ENCODE results near the gene CADPS. TPM values are rescaled to one million over a fixed set of nuclear protein-coding genes. Genes with fewer than 3 reads are reported as not detected.

Gene CADPS
- total RNA-seq, 4 donors from 2014 or later = 0.09 to 4.4 (median 1.6) TPM; not detected in 1

- no peak for TF ChIP-seq CTCF (IDR thresholded peaks at IDR 0.05)
- no peak for ATAC-seq (ENCODE audit: low FRiP score)
- no peak for DNase-seq (ENCODE audit: low spot score)
These were observed 303.3 kb downstream of the CADPS start for GRCh38 chr3:62571916-62572315.

DNA sequence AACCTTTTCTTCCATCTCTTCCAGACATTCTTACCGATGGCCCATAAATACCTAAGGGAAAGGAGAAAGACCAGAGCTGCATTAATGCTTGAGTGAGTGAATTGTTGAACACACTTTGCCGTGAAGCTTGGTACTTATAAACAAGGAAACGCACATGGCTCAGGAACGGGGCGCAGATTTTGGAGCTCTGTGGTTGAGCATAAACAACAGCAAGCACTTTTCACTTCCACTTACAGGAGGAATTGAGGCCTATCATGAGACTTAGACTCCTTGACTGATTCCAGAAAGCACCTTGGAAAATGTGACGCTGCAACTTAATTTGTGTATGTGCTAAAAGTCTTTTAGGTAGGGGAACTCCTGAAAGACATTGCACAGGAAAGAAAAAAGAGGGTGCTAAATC lies 304.3 kb downstream of the CADPS start:
- DNase-seq (ENCODE audit: low spot score) (no peak), ATAC-seq (ENCODE audit: low FRiP score) (no peak)
- TF ChIP-seq CTCF (IDR thresholded peaks at IDR 0.05) = no peak

DNA sequence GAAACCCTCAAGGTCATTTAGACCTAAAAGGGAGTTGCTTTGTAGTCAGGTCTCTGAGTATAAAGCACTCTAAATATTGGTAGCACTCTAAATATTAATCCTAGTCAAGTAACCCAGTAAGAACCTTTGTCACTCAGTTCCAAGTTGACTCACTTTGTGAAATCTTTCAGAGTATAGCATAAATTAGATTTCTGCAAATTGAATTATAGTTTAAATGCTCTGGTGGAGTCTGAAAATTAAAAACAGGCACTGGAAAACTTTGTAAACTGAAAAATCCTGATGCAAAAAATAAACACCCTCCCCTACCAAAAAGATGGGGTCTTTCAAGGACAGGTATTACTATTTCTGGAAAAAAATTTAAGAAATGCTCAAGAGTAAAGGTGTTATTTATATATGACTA lies 305.6 kb downstream of the CADPS start:
- no peak for TF ChIP-seq CTCF (IDR thresholded peaks at IDR 0.05)
- no peak for ATAC-seq (ENCODE audit: low FRiP score)
- DNase-seq (ENCODE audit: low spot score) = no peak

GRCh38 chr3:62567097-62568021 lies 307.9 kb downstream of the CADPS start:
- ATAC-seq (ENCODE audit: low FRiP score) = peak; percentile 95
- no peak for DNase-seq (ENCODE audit: low spot score)
- no peak for TF ChIP-seq CTCF (IDR thresholded peaks at IDR 0.05)

DNA sequence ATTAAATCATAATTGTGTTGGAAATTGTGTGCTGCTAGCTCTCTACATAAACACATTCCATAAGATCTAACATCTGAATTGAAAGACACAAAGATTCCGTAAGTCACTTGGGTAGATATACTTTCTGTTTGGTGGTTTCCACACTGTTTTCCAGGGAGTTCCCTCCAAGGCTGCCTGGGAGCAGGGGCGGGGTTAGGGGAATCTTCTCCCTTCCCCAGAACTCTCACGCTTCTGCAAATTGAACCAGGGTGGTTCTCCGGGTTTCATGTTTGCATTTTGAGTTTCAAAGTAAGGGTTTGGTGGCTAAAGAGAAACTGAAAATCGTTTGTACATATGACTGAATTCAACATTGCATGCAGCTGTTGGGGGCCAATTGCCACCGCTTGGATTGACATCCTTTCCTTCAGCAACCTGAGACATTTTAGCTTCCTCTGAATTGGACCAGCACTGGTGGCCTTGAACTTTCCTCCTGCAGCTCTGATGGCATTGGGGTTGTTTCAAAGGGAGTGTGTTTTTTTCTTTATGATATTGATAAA lies 309.1 kb downstream of the CADPS start:
- no peak for DNase-seq (ENCODE audit: low spot score)
- no peak for ATAC-seq (ENCODE audit: low FRiP score)
- TF ChIP-seq CTCF (IDR thresholded peaks at IDR 0.05) = no peak

DNA sequence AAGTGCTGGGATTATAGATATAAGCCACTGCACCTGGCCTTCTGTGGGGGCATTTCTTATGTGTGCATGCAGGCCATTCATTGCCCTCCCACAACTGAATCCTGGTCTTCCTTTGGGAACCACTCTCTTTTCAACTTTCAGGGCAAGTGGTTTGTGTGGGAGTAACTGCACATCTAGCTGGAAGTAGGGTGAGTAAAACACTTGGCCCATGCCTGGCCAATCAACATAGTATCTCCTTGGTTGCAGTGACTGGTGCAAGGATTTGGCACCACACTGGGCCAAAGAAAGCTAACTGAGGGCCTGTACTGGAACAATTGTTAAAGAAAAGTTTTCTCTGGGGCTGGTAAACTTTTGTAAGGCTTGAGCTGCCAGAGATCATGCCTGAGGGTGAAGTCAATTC lies 312.6 kb downstream of the CADPS start:
- ATAC-seq (ENCODE audit: low FRiP score) = no peak
- no peak for TF ChIP-seq CTCF (IDR thresholded peaks at IDR 0.05)
- DNase-seq (ENCODE audit: low spot score) = no peak

GRCh38 chr3:62562017-62562416 lies 313.2 kb downstream of the CADPS start:
- ATAC-seq (ENCODE audit: low FRiP score) = peak; percentile 77
- no peak for TF ChIP-seq CTCF (IDR thresholded peaks at IDR 0.05)
- DNase-seq (ENCODE audit: low spot score) = no peak

Data from omental fat pad (tissue), 4 donors.